HCT116 (cell line): Measurements from ENCODE around the gene STBD1.

Experiments
- EZH2phosphoT487 ChIP-seq: fragments of 200-600 bp; IDR thresholded peaks from 2 replicates; pipeline ENCODE4 v1.6.1; 2018; ENCODE audit warnings: antibody characterized with exemption, borderline replicate concordance
- POLR2A ChIP-seq: IDR thresholded peaks from 2 replicates; pipeline ENCODE4 v1.7.0; 2011; ENCODE audit warnings: borderline replicate concordance; ENCODE audit not compliant: insufficient read depth, insufficient read length; ENCODE audit errors: extremely low read depth
- POLR2AphosphoS5 ChIP-seq: IDR thresholded peaks from 2 replicates; pipeline ENCODE4 v1.6.1; 2011; ENCODE audit warnings: mild to moderate bottlenecking, low read depth, low read length, moderate library complexity
- SIN3A ChIP-seq: IDR thresholded peaks from 2 replicates; pipeline ENCODE4 v1.6.1; 2012; ENCODE audit warnings: low read depth
- TCF7L2 ChIP-seq: IDR thresholded peaks from 2 replicates; pipeline ENCODE4 v1.7.0; 2011; ENCODE audit warnings: borderline replicate concordance, inconsistent platforms; ENCODE audit not compliant: insufficient read depth, insufficient read length; ENCODE audit errors: extremely low read depth
- ZNF274 ChIP-seq: fragments of 200-500 bp; sonication (Bioruptor generic); IDR thresholded peaks from 2 replicates; pipeline ENCODE4 v1.6.1; 2014; ENCODE audit warnings: mild to moderate bottlenecking, low read depth, low read length, inconsistent platforms
- TF ChIP-seq, protein P1 (sequence below), 3 experiments: fragments of 200-600 bp in 1 of 3; sonication (generic) in 1 of 3; IDR thresholded peaks in 2 of 3; conservative IDR thresholded peaks in 1 of 3; 2 replicates each; pipeline ENCODE4 v1.5.1; 2012 to 2017; ENCODE audit warnings: low read depth in 2 of 3, low read length in 2 of 3, antibody characterized with exemption in 1 of 3, borderline replicate concordance in 1 of 3, control low read depth in 1 of 3, mild to moderate bottlenecking in 1 of 3, mixed read lengths in 1 of 3, mixed run types in 1 of 3, moderate library complexity in 1 of 3; ENCODE audit not compliant: insufficient read depth in 1 of 3
- TF ChIP-seq, protein P2 (sequence below): IDR thresholded peaks from 2 replicates; pipeline ENCODE4 v1.6.1; 2012; ENCODE audit warnings: low read depth
- TF ChIP-seq, protein P3 (sequence below): IDR thresholded peaks from 2 replicates; pipeline ENCODE4 v1.6.1; 2012
- TF ChIP-seq, protein P4 (sequence below): IDR thresholded peaks from 2 replicates; pipeline ENCODE4 v1.6.1; 2012

DNA sequence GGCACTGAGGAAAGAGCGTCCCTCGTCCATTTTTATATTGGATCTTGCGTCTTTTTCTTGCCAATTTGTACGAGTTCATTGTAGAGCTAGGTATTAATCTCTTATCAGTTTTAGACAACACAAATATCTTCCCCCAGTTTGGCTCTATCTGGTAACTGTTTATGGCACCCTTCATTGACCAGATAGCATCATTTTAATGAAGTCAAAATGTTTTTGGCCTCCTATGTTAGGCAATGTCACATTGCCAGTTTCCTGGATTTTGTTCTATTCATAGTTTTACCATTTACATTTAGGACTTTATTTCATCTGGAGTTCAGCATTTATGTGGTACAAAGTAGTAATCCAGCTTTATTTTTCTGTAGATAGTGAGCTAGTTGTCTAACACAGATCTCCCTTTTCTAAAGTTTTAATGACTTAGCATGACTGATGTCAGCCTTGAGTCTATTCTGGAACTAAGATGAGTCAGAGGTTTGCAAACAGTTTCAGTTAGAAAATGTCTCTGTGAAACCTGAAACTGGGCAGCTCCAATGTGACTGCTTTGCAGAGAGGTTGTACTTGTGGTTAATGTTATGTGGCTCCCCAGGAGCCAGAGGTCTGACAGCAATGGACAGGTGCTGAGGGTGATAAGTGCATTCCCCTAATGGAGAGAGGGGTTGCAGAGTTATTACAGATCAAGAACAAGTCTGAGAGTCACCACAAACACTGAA lies 5.3 kb upstream of the STBD1 start:
- TF ChIP-seq, protein P1, sequence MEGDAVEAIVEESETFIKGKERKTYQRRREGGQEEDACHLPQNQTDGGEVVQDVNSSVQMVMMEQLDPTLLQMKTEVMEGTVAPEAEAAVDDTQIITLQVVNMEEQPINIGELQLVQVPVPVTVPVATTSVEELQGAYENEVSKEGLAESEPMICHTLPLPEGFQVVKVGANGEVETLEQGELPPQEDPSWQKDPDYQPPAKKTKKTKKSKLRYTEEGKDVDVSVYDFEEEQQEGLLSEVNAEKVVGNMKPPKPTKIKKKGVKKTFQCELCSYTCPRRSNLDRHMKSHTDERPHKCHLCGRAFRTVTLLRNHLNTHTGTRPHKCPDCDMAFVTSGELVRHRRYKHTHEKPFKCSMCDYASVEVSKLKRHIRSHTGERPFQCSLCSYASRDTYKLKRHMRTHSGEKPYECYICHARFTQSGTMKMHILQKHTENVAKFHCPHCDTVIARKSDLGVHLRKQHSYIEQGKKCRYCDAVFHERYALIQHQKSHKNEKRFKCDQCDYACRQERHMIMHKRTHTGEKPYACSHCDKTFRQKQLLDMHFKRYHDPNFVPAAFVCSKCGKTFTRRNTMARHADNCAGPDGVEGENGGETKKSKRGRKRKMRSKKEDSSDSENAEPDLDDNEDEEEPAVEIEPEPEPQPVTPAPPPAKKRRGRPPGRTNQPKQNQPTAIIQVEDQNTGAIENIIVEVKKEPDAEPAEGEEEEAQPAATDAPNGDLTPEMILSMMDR (IDR thresholded peaks at IDR 0.05 in 2 of 3, conservative IDR thresholded peaks at IDR 0.05 in 1 of 3; ENCODE audit: borderline replicate concordance in 1 of 3, insufficient read depth in 1 of 3, low read depth in 2 of 3, low read length in 2 of 3): no peak
- TF ChIP-seq EZH2phosphoT487 (no peak), POLR2AphosphoS5 (peak; percentile 30; the same call in 1 of the 2 replicates), SIN3A (no peak), POLR2A (no peak), ZNF274 (no peak), TCF7L2 (peak; percentile 42)
- TF ChIP-seq, protein P2, sequence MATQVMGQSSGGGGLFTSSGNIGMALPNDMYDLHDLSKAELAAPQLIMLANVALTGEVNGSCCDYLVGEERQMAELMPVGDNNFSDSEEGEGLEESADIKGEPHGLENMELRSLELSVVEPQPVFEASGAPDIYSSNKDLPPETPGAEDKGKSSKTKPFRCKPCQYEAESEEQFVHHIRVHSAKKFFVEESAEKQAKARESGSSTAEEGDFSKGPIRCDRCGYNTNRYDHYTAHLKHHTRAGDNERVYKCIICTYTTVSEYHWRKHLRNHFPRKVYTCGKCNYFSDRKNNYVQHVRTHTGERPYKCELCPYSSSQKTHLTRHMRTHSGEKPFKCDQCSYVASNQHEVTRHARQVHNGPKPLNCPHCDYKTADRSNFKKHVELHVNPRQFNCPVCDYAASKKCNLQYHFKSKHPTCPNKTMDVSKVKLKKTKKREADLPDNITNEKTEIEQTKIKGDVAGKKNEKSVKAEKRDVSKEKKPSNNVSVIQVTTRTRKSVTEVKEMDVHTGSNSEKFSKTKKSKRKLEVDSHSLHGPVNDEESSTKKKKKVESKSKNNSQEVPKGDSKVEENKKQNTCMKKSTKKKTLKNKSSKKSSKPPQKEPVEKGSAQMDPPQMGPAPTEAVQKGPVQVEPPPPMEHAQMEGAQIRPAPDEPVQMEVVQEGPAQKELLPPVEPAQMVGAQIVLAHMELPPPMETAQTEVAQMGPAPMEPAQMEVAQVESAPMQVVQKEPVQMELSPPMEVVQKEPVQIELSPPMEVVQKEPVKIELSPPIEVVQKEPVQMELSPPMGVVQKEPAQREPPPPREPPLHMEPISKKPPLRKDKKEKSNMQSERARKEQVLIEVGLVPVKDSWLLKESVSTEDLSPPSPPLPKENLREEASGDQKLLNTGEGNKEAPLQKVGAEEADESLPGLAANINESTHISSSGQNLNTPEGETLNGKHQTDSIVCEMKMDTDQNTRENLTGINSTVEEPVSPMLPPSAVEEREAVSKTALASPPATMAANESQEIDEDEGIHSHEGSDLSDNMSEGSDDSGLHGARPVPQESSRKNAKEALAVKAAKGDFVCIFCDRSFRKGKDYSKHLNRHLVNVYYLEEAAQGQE: no peak
- TF ChIP-seq, protein P3, sequence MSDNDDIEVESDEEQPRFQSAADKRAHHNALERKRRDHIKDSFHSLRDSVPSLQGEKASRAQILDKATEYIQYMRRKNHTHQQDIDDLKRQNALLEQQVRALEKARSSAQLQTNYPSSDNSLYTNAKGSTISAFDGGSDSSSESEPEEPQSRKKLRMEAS: no peak
- TF ChIP-seq, protein P4, sequence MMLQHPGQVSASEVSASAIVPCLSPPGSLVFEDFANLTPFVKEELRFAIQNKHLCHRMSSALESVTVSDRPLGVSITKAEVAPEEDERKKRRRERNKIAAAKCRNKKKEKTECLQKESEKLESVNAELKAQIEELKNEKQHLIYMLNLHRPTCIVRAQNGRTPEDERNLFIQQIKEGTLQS: no peak
